MG63 (cell line): ENCODE measurements around the gene TBCD. TPM values are rescaled to one million over a fixed set of nuclear protein-coding genes. Genes with fewer than 3 reads are reported as not detected.
"Not testable (repeated sequence)": the region's sequence is repeated elsewhere in the genome, so short reads cannot be mapped to it uniquely, and the experiment has no call there.

Experiments used
- DNase-seq: peaks from one replicate; pipeline ENCODE4 v3.0.0-alpha.2; 2020
- H3K27me3 ChIP-seq: fragments of 250-450 bp; sonication (Bioruptor Pico); 2 replicates; pipeline ENCODE4 v1.5.1; 2020; ENCODE audit warnings: mild to moderate bottlenecking, moderate library complexity
- H3K36me3 ChIP-seq: fragments of 250-450 bp; sonication (Bioruptor Pico); 2 replicates; pipeline ENCODE4 v1.5.1; 2020; ENCODE audit warnings: mild to moderate bottlenecking, moderate library complexity
- H3K4me3 ChIP-seq: fragments of 250-450 bp; sonication (Bioruptor Pico); 2 replicates; pipeline ENCODE4 v1.5.1; 2020; ENCODE audit warnings: mild to moderate bottlenecking, moderate library complexity
- H3K9me3 ChIP-seq: fragments of 250-450 bp; sonication (Bioruptor Pico); 2 replicates; pipeline ENCODE4 v1.5.1; 2020; ENCODE audit warnings: mild to moderate bottlenecking, moderate library complexity
- total RNA-seq: library from RNA; depleted of rRNA; stranded (reverse); fragments of >200 nt; shearing (Covaris generic); gene quantifications from 2 replicates; pipeline ENCODE4 v1.2.3, GENCODE V29; 2014; ENCODE audit warnings: low replicate concordance

Gene TBCD
- total RNA-seq, 1 experiment from 2014 or later, result 73.6 TPM

GRCh38 chr17:82748756-82749155 lies 3.1 kb upstream of the TBCD start:
- no peak for DNase-seq
- Histone ChIP-seq H3K36me3 (no peaks in the 10 kb centered on the region), H3K9me3 (peaks cover 8% of the 10 kb centered on the region), H3K4me3 (no peak overlapping the region), H3K27me3 (no peaks in the 10 kb centered on the region)

GRCh38 chr17:82750241-82750908 lies 1.5 kb upstream of the TBCD start:
- Histone ChIP-seq H3K4me3 (no peak overlapping the region), H3K27me3 (no peaks in the 10 kb centered on the region), H3K9me3 (peaks cover 8% of the 10 kb centered on the region), H3K36me3 (no peaks in the 10 kb centered on the region; the same call in 1 of the 2 replicates)
- no peak for DNase-seq

- Histone ChIP-seq H3K9me3 (peaks cover 8% of the 10 kb centered on the region), H3K4me3 (no peak overlapping the region; the same call in 1 of the 2 replicates), H3K36me3 (peaks cover 7% of the 10 kb centered on the region), H3K27me3 (no peaks in the 10 kb centered on the region)
- no peak for DNase-seq
Observed at GRCh38 chr17:82751171-82751570, 694 bp upstream of the TBCD start.

GRCh38 chr17:82752371-82753200 lies 721 bp downstream of the TBCD start:
- peak; percentile 38 for DNase-seq
- Histone ChIP-seq H3K4me3 (peak overlapping the region; percentile 94), H3K27me3 (no peaks in the 10 kb centered on the region), H3K9me3 (peaks cover 8% of the 10 kb centered on the region; the same call in 1 of the 2 replicates), H3K36me3 (peaks cover 11% of the 10 kb centered on the region)

GRCh38 chr17:82753201-82753464 lies 1.3 kb downstream of the TBCD start:
- Histone ChIP-seq H3K27me3 (no peaks in the 10 kb centered on the region), H3K36me3 (peaks cover 11% of the 10 kb centered on the region), H3K9me3 (peaks cover 8% of the 10 kb centered on the region; the same call in 1 of the 2 replicates), H3K4me3 (peak overlapping the region; percentile 94)
- DNase-seq, result no peak

- no peak for DNase-seq
- Histone ChIP-seq H3K4me3 (no peak overlapping the region), H3K9me3 (peaks cover 4% of the 10 kb centered on the region; the same call in 1 of the 2 replicates), H3K27me3 (no peaks in the 10 kb centered on the region), H3K36me3 (peaks cover 20% of the 10 kb centered on the region)
Observed at GRCh38 chr17:82754297-82755208, 2.7 kb downstream of the TBCD start.

GRCh38 chr17:82756166-82756565 lies 4.3 kb downstream of the TBCD start:
- H3K36me3 ChIP-seq, result peaks cover 20% of the 10 kb centered on the region
- no peak for DNase-seq
- H3K27me3 ChIP-seq, result no peaks in the 10 kb centered on the region
- H3K4me3 ChIP-seq, result no peak overlapping the region
- no peaks in the 10 kb centered on the region for H3K9me3 ChIP-seq

- H3K4me3 ChIP-seq, result no peak overlapping the region
Observed at GRCh38 chr17:82765371-82765770, 13.5 kb downstream of the TBCD start.

GRCh38 chr17:82767041-82767754 lies 15.3 kb downstream of the TBCD start:
- Histone ChIP-seq H3K36me3 (peaks cover 66% of the 10 kb centered on the region), H3K27me3 (no peaks in the 10 kb centered on the region), H3K4me3 (no peak overlapping the region), H3K9me3 (no peaks in the 10 kb centered on the region)
- DNase-seq, result no peak

More at GRCh38 chr17:82765371-82765770, 13.5 kb downstream of the TBCD start:
- Histone ChIP-seq H3K27me3 (no peaks in the 10 kb centered on the region), H3K36me3 (peaks cover 64% of the 10 kb centered on the region), H3K9me3 (no peaks in the 10 kb centered on the region)
- no peak for DNase-seq

- H3K4me3 ChIP-seq, result no peak overlapping the region
- peaks cover 61% of the 10 kb centered on the region for H3K36me3 ChIP-seq
- H3K9me3 ChIP-seq, result no peaks in the 10 kb centered on the region
- H3K27me3 ChIP-seq, result no peaks in the 10 kb centered on the region
- no peak for DNase-seq
Observed at GRCh38 chr17:82769041-82769440, 17.2 kb downstream of the TBCD start.

- peaks cover 54% of the 10 kb centered on the region for H3K36me3 ChIP-seq
- H3K27me3 ChIP-seq, result no peaks in the 10 kb centered on the region
- H3K9me3 ChIP-seq, result no peaks in the 10 kb centered on the region
- DNase-seq, result peak; percentile 75
- no peak overlapping the region for H3K4me3 ChIP-seq
Observed at GRCh38 chr17:82772026-82772425, 20.2 kb downstream of the TBCD start.

GRCh38 chr17:82774456-82774855 lies 22.6 kb downstream of the TBCD start:
- not testable (repeated sequence) for H3K9me3 ChIP-seq, H3K27me3 ChIP-seq, DNase-seq, H3K4me3 ChIP-seq
- peaks cover 34% of the 10 kb centered on the region for H3K36me3 ChIP-seq

GRCh38 chr17:82775001-82775823 lies 23.3 kb downstream of the TBCD start:
- Histone ChIP-seq H3K36me3 (peaks cover 27% of the 10 kb centered on the region), H3K9me3 (no peaks in the 10 kb centered on the region), H3K27me3 (no peaks in the 10 kb centered on the region), H3K4me3 (no peak overlapping the region)
- DNase-seq, result no peak

- no peaks in the 10 kb centered on the region for H3K27me3 ChIP-seq
- H3K9me3 ChIP-seq, result no peaks in the 10 kb centered on the region
- no peak overlapping the region for H3K4me3 ChIP-seq
- no peak for DNase-seq
- peaks cover 30% of the 10 kb centered on the region for H3K36me3 ChIP-seq
Observed at GRCh38 chr17:82776454-82776853, 24.6 kb downstream of the TBCD start.

GRCh38 chr17:82777778-82778375 lies 26.0 kb downstream of the TBCD start:
- not testable (repeated sequence) for DNase-seq, H3K9me3 ChIP-seq, H3K27me3 ChIP-seq, H3K4me3 ChIP-seq
- H3K36me3 ChIP-seq, result peaks cover 29% of the 10 kb centered on the region
